SK-N-SH (cell line): ENCODE results near the gene PPM1K.

Experiments
- EP300 ChIP-seq, 2 experiments: IDR thresholded peaks; 2 replicates each; pipeline versions ENCODE4 v1.4.0 to v1.6.1; 2012; ENCODE audit warnings: borderline replicate concordance in 1 of 2, low read depth in 1 of 2, low read length in 1 of 2
- EZH2phosphoT487 ChIP-seq: fragments of 200-600 bp; sonication (generic); IDR thresholded peaks from 2 replicates; pipeline ENCODE4 v1.6.1; 2017; ENCODE audit warnings: low read depth, mixed run types, mild to moderate bottlenecking, antibody characterized with exemption, moderate library complexity, borderline replicate concordance
- FOXM1 ChIP-seq: IDR thresholded peaks from 2 replicates; pipeline ENCODE4 v1.4.0; 2012; ENCODE audit warnings: low read depth, mild to moderate bottlenecking
- POLR2AphosphoS5 ChIP-seq: IDR thresholded peaks from 2 replicates; pipeline ENCODE4 v1.6.1; 2012; ENCODE audit warnings: low read depth, low read length

DNA sequence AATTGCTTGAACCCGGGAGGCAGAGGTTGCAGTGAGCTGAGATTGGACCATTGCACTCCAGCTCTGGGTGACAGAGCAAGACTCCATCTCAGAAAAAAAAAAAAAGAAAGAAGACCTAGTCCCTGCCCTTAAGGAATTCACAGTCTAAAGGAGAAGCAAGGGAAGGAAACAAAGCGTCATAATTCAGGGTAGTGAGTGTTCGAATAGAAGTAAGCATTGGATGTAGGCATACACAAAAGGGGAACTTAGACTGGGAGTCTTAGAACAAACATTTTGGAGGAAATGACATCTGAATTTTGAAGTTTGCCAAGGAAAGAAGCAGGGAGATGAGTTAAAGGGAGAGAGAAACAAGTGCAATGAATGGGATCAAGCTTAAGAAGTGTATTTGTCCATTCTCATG is 32.4 kb downstream of the PPM1K start:
- no peak for TF ChIP-seq EP300 (IDR thresholded peaks at IDR 0.05; ENCODE audit: borderline replicate concordance in 1 of 2, low read depth in 1 of 2, low read length in 1 of 2)
- no peak for TF ChIP-seq POLR2AphosphoS5
- TF ChIP-seq FOXM1: no peak
- no peak for TF ChIP-seq EZH2phosphoT487
